PFSK-1 (cell line): ENCODE measurements around the gene LRRC4C.

Experiments used
- FOXP2 ChIP-seq: optimal IDR thresholded peaks from 2 replicates; pipeline ENCODE3; 2011; ENCODE audit warnings: borderline replicate concordance, control low read depth, inconsistent platforms; ENCODE audit not compliant: insufficient read depth; ENCODE audit errors: extremely low read length, extremely low read depth
- POLR2AphosphoS5 ChIP-seq: IDR thresholded peaks from 2 replicates; pipeline ENCODE4 v1.6.1; 2012; ENCODE audit warnings: low read depth, mild to moderate bottlenecking, control low read depth, low read length, moderate library complexity
- SIN3A ChIP-seq: IDR thresholded peaks from 2 replicates; pipeline ENCODE4 v1.6.1; 2012; ENCODE audit warnings: mild to moderate bottlenecking, low read length, moderate library complexity, borderline replicate concordance; ENCODE audit not compliant: insufficient read depth
- TAF1 ChIP-seq: IDR thresholded peaks from 2 replicates; pipeline ENCODE4 v1.6.1; 2012; ENCODE audit warnings: low read length, control low read depth, borderline replicate concordance; ENCODE audit not compliant: insufficient read depth
- TF ChIP-seq, protein P1 (sequence below), 2 experiments: IDR thresholded peaks; 2 replicates each; pipeline versions ENCODE4 v1.6.1 to v1.8.0; 2011 to 2012; ENCODE audit warnings: low read depth in 2 of 2, low read length in 2 of 2, control low read depth in 1 of 2, inconsistent platforms in 1 of 2, mild to moderate bottlenecking in 1 of 2, moderate library complexity in 1 of 2; ENCODE audit not compliant: insufficient read depth in 1 of 2

DNA sequence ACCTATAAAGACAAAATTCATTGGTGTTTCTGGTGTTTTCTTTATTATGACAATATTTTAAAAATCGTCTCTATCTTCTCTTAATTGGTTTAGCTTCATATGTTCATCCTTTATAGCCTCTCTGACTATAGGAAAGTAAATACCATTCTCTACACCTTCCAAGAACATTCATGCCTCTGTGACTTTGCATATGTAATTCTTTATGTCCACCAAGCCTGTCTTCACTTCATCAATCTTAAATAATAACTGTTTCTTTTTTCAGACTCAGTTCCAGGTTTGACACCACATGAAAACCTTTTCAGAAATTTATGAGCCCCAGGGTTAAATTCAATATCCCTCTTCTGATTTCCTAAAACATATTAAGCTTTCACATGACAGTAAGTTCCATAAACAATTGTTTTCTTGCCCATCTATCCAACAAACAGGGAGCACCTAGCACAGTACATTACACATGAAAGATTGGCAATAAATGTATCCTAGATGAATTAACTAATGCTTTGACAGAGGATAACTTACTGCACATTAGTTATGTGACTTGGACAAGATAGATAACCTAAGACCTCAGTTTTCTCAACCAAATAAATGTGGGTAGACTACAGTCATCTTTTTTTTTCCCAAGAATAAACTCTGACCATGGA lies 886.1 kb downstream of the LRRC4C start:
- TF ChIP-seq, protein P1, sequence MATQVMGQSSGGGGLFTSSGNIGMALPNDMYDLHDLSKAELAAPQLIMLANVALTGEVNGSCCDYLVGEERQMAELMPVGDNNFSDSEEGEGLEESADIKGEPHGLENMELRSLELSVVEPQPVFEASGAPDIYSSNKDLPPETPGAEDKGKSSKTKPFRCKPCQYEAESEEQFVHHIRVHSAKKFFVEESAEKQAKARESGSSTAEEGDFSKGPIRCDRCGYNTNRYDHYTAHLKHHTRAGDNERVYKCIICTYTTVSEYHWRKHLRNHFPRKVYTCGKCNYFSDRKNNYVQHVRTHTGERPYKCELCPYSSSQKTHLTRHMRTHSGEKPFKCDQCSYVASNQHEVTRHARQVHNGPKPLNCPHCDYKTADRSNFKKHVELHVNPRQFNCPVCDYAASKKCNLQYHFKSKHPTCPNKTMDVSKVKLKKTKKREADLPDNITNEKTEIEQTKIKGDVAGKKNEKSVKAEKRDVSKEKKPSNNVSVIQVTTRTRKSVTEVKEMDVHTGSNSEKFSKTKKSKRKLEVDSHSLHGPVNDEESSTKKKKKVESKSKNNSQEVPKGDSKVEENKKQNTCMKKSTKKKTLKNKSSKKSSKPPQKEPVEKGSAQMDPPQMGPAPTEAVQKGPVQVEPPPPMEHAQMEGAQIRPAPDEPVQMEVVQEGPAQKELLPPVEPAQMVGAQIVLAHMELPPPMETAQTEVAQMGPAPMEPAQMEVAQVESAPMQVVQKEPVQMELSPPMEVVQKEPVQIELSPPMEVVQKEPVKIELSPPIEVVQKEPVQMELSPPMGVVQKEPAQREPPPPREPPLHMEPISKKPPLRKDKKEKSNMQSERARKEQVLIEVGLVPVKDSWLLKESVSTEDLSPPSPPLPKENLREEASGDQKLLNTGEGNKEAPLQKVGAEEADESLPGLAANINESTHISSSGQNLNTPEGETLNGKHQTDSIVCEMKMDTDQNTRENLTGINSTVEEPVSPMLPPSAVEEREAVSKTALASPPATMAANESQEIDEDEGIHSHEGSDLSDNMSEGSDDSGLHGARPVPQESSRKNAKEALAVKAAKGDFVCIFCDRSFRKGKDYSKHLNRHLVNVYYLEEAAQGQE (IDR thresholded peaks at IDR 0.05; ENCODE audit: insufficient read depth in 1 of 2, low read depth in 2 of 2, low read length in 2 of 2), result no peak
- TF ChIP-seq TAF1 (no peak), POLR2AphosphoS5 (no peak), FOXP2 (no peak), SIN3A (no peak)
